ENCODE data around the gene NEXN.

- TF ChIP-seq, protein P1, sequence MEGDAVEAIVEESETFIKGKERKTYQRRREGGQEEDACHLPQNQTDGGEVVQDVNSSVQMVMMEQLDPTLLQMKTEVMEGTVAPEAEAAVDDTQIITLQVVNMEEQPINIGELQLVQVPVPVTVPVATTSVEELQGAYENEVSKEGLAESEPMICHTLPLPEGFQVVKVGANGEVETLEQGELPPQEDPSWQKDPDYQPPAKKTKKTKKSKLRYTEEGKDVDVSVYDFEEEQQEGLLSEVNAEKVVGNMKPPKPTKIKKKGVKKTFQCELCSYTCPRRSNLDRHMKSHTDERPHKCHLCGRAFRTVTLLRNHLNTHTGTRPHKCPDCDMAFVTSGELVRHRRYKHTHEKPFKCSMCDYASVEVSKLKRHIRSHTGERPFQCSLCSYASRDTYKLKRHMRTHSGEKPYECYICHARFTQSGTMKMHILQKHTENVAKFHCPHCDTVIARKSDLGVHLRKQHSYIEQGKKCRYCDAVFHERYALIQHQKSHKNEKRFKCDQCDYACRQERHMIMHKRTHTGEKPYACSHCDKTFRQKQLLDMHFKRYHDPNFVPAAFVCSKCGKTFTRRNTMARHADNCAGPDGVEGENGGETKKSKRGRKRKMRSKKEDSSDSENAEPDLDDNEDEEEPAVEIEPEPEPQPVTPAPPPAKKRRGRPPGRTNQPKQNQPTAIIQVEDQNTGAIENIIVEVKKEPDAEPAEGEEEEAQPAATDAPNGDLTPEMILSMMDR (IDR thresholded peaks at IDR 0.05): no peak
- no peak for TF ChIP-seq ZFX (IDR thresholded peaks at IDR 0.05; ENCODE audit: borderline replicate concordance)
These were observed 50.2 kb downstream of the NEXN start for GRCh38 chr1:77938651-77939050.
